Calu3 (cell line): Measurements from ENCODE around the gene DSP. TPM values are rescaled to one million over a fixed set of nuclear protein-coding genes. Genes with fewer than 3 reads are reported as not detected.

Experiments
- BruUV-seq: library from RNA; stranded (reverse); fragments of 400-500 nt; replicated peaks from 2 replicates; lab custom pipeline; 2021; lab: Mats Ljungman, UMichigan
- CTCF ChIA-PET: fragments of 300-600 bp; sonication (Branson Sonifier 250); formaldehyde crosslinking; loops from one replicate; lab custom pipeline; 2022; ENCODE audit warnings: antibody characterized with exemption; lab: Charles Lee
- DNase-seq: peaks from one replicate; pipeline ENCODE4 v3.0.0; 2022
- H3K27ac Mint-ChIP-seq: one replicate; pipeline ENCODE4 v1.8.0; 2022; ENCODE audit warnings: mixed read lengths; ENCODE audit not compliant: unreplicated experiment
- H3K27me3 Mint-ChIP-seq: one replicate; pipeline ENCODE4 v1.8.0; 2022; ENCODE audit warnings: mixed read lengths; ENCODE audit not compliant: unreplicated experiment
- H3K36me3 Mint-ChIP-seq: one replicate; pipeline ENCODE4 v1.8.0; 2022; ENCODE audit warnings: mild to moderate bottlenecking, moderate library complexity, mixed read lengths; ENCODE audit not compliant: insufficient read depth, unreplicated experiment
- H3K4me1 Mint-ChIP-seq: one replicate; pipeline ENCODE4 v1.8.0; 2022; ENCODE audit warnings: mild to moderate bottlenecking, low read depth, mixed read lengths; ENCODE audit not compliant: unreplicated experiment
- H3K4me3 Mint-ChIP-seq: one replicate; pipeline ENCODE4 v1.8.0; 2022; ENCODE audit warnings: mild to moderate bottlenecking, low read depth, moderate library complexity, mixed read lengths; ENCODE audit not compliant: unreplicated experiment
- H3K9me3 Mint-ChIP-seq: one replicate; pipeline ENCODE4 v1.8.0; 2022; ENCODE audit warnings: low read depth, mixed read lengths; ENCODE audit not compliant: unreplicated experiment
- CTCF ChIP-seq: fragments of 200-600 bp; IDR thresholded peaks from one replicate; pipeline ENCODE4 v1.8.0; 2022; ENCODE audit warnings: antibody characterized with exemption; ENCODE audit not compliant: unreplicated experiment
- intact Hi-C: fragments of 100-400 bp; cut with micrococcal nuclease; formaldehyde crosslinking; loops from one replicate; pipeline ENCODE4 v1.10.0; 2022; ENCODE audit not compliant: unreplicated experiment
- total RNA-seq: library from RNA; stranded (reverse); gene quantifications from 2 replicates; pipeline ENCODE4 v1.2.3, GENCODE V29; 2022

Gene DSP
- total RNA-seq, 1 experiment from 2014 or later, result 57.7 TPM

GRCh38 chr6:7580927-7581618 lies 39.6 kb downstream of the DSP start:
- TF ChIP-seq CTCF, result no peak
- Mint-ChIP-seq H3K4me1 (no peaks in the 10 kb centered on the region), H3K9me3 (peaks cover 2% of the 10 kb centered on the region), H3K27me3 (no peaks in the 10 kb centered on the region), H3K4me3 (no peak overlapping the region), H3K36me3 (peaks cover 5% of the 10 kb centered on the region), H3K27ac (no peak overlapping the region)
- intact Hi-C loops, result no loop called here
- DNase-seq, result no peak
- CTCF ChIA-PET, result interaction anchor here (0.5 to 1.7 kb wide), 2 partner anchors 9 to 654 kb away, joined by 3 to 4 read pairs; partner anchors contain the start of gene SNRNP48
- BruUV-seq, result no TSS peak

DNA sequence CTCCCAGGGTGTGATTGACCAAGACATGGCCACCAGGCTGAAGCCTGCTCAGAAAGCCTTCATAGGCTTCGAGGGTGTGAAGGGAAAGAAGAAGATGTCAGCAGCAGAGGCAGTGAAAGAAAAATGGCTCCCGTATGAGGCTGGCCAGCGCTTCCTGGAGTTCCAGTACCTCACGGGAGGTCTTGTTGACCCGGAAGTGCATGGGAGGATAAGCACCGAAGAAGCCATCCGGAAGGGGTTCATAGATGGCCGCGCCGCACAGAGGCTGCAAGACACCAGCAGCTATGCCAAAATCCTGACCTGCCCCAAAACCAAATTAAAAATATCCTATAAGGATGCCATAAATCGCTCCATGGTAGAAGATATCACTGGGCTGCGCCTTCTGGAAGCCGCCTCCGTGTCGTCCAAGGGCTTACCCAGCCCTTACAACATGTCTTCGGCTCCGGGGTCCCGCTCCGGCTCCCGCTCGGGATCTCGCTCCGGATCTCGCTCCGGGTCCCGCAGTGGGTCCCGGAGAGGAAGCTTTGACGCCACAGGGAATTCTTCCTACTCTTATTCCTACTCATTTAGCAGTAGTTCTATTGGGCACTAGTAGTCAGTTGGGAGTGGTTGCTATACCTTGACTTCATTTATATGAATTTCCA lies 43.9 kb downstream of the DSP start:
- Mint-ChIP-seq H3K9me3 (peaks cover 2% of the 10 kb centered on the region), H3K27ac (no peak overlapping the region), H3K27me3 (no peaks in the 10 kb centered on the region), H3K4me1 (peaks cover 21% of the 10 kb centered on the region), H3K36me3 (peaks cover 16% of the 10 kb centered on the region), H3K4me3 (no peak overlapping the region)
- intact Hi-C loops, result no loop called here
- no peak for TF ChIP-seq CTCF
- no peak for DNase-seq
- CTCF ChIA-PET, result no interaction called here
- BruUV-seq, result no TSS peak

DNA sequence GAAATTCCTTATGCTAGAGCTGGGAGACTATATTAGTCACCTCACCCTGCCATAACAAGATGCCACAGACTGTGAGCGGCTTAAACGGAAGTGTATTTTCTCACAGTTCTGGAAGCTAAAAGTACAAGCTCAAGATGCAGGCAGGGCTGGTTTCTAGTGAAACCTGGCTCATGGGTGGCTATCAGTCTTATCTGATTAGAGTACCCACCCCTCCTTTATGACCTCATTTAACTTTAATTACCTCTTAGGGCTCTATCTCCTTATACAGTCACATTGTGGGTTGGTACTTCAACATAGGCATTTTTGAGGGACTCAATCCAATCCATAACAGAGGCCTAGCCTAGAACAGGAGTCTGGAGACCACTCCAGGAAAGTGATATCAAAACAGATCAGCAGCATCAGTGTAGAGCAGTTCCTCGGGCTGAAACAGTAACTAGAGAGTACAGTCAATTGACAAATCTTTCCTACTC lies 46.2 kb downstream of the DSP start:
- no peak for TF ChIP-seq CTCF
- Mint-ChIP-seq H3K4me3 (no peak overlapping the region), H3K27me3 (no peaks in the 10 kb centered on the region), H3K27ac (no peak overlapping the region), H3K36me3 (peaks cover 22% of the 10 kb centered on the region), H3K9me3 (peaks cover 1% of the 10 kb centered on the region), H3K4me1 (peaks cover 41% of the 10 kb centered on the region)
- BruUV-seq, result no TSS peak
- intact Hi-C loops, result no loop called here
- CTCF ChIA-PET, result no interaction called here
- no peak for DNase-seq

GRCh38 chr6:7588506-7588905 lies 47.0 kb downstream of the DSP start:
- DNase-seq, result no peak
- intact Hi-C loops, result no loop called here
- Mint-ChIP-seq H3K36me3 (peaks cover 26% of the 10 kb centered on the region), H3K9me3 (no peaks in the 10 kb centered on the region), H3K4me1 (peaks cover 50% of the 10 kb centered on the region), H3K27ac (no peak overlapping the region), H3K27me3 (no peaks in the 10 kb centered on the region), H3K4me3 (no peak overlapping the region)
- CTCF ChIA-PET, result no interaction called here
- no peak for TF ChIP-seq CTCF
- BruUV-seq, result no TSS peak
